ENCODE data around the gene FIBIN. TPM values are rescaled to one million over a fixed set of nuclear protein-coding genes. Genes with fewer than 3 reads are reported as not detected.
"Not testable (repeated sequence)": the region's sequence is repeated elsewhere in the genome, so short reads cannot be mapped to it uniquely, and the experiment has no call there.

Gene FIBIN
- total and polyA plus RNA-seq, 2 donors (not counting 3 experiments of a cell fraction or from before 2014, with no cell fraction given): not detected

DNA sequence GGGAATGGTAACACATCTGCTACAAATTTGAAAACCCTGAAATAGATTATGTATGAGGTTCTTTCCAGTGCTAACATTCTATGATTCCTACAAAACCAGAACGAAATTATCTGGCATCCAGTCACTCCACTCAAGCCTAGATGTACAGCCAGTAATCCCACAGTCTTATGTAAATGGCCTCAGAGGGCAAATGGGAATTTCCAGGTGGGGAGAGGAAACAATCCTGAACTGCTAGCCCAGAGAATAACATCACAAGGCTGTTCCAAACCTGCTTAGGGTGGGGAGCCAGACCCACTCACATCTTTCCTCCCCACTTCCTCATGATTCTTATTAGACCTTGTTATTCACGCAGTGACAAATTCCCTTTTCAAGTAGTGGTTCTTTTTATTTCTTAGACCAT is 3.5 kb downstream of the FIBIN start:
- no peak for FAIRE-seq

DNA sequence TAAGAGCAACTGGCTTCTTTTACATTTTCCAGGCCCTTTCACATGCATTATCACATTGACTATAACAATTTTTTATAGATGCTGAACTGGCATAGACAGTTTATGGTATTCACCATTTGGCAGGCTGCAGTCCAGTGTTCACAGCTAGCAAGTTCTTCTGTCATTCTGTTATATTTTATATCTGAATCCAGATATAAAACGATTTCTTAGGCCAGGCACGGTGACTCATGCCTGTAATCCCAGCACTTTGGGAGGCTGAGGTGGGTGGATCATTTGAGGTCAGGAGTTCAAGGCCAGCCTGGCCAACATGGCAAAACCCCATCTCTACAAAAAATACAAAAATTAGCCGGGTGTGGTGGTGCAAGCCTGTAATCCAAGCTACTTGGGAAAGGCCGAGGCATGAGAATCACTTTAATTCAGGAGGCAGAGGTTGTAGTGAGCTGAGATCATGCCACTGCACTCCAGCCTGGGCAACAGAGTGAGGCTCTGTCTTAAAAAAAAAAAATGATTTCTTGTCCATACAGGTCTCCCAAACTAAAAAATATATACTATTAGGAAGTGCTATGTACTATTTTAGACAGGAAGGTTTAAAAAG is 7.3 kb downstream of the FIBIN start:
- H2AFZ ChIP-seq (ENCODE audit: low read depth, low read length); H3K9me1 ChIP-seq (replicated peaks; ENCODE audit: control insufficient read depth, extremely low read depth, insufficient read depth, low read length); dilution Hi-C loops (cut with MboI; ENCODE audit: extremely low pct_ligation_motif_present, low sequenced_read_pairs); CTCF ChIA-PET; H4K20me1 ChIP-seq (replicated peaks; ENCODE audit: control insufficient read depth, extremely low read depth, insufficient read depth, low read length); POLR2A ChIA-PET; FAIRE-seq; BruUV-seq (replicated peaks); H3K9ac ChIP-seq (replicated peaks; ENCODE audit: extremely low read depth, insufficient read depth, low read length); H3K79me2 ChIP-seq (ENCODE audit: control insufficient read depth, insufficient read depth, low read length); DNase-seq (ENCODE audit: low read depth, low spot score); H3K4me2 ChIP-seq (ENCODE audit: insufficient read depth, low read length); H3K36me3 ChIP-seq (ENCODE audit: control insufficient read depth in 2 of 2, extremely low read depth in 1 of 2, insufficient read depth in 2 of 2, low read length in 2 of 2); intact Hi-C loops (cut with micrococcal nuclease); H3K4me1 ChIP-seq (ENCODE audit: control insufficient read depth, extremely low read depth, insufficient read depth, low read length); H3K27ac ChIP-seq (ENCODE audit: insufficient read depth, low read depth, low read length); H3K9me3 ChIP-seq (replicated peaks; ENCODE audit: control insufficient read depth, insufficient read depth, low read length); H3K27me3 ChIP-seq (ENCODE audit: control insufficient read depth in 2 of 2, insufficient read depth in 2 of 2, low read length in 2 of 2); H3K4me3 ChIP-seq (replicated peaks in 1 of 3; ENCODE audit: insufficient read depth in 1 of 3, low read depth in 1 of 3, low read length in 3 of 3): not testable (repeated sequence)

More for the DNA sequence above, 3.5 kb downstream of the FIBIN start:
- POLR2A ChIA-PET: no interaction called here
- H3K36me3 ChIP-seq (ENCODE audit: control insufficient read depth in 2 of 2, extremely low read depth in 1 of 2, insufficient read depth in 2 of 2, low read length in 2 of 2): no peaks in the 10 kb centered on the region
- no TSS peak for BruUV-seq (replicated peaks)
- no peak overlapping the region for H3K9ac ChIP-seq (replicated peaks; ENCODE audit: extremely low read depth, insufficient read depth, low read length)
- dilution Hi-C loops (cut with MboI; ENCODE audit: extremely low pct_ligation_motif_present, low sequenced_read_pairs) (no loop called here), intact Hi-C loops (cut with micrococcal nuclease) (no loop called here)
- no peak overlapping the region for H3K4me2 ChIP-seq (ENCODE audit: insufficient read depth, low read length)
- CTCF ChIA-PET: no interaction called here
- TF ChIP-seq FOS (IDR thresholded peaks at IDR 0.05; ENCODE audit: borderline replicate concordance, insufficient read depth, low read length): no peak
- no peak for TF ChIP-seq GATA2 (IDR thresholded peaks at IDR 0.05; ENCODE audit: insufficient read depth, insufficient read length, low read depth, low read length)
- no peak for TF ChIP-seq MYC (IDR thresholded peaks at IDR 0.05; ENCODE audit: low read depth, low read length)
- TF ChIP-seq JUN (IDR thresholded peaks at IDR 0.05; ENCODE audit: borderline replicate concordance, insufficient read depth, insufficient read length, low read depth): no peak
- no peak for TF ChIP-seq EZH2 (IDR thresholded peaks at IDR 0.05; ENCODE audit: borderline replicate concordance, low read depth, low read length, severe bottlenecking)
- TF ChIP-seq, protein P1, sequence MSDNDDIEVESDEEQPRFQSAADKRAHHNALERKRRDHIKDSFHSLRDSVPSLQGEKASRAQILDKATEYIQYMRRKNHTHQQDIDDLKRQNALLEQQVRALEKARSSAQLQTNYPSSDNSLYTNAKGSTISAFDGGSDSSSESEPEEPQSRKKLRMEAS (IDR thresholded peaks at IDR 0.05; ENCODE audit: insufficient read depth, insufficient read length): no peak
- TF ChIP-seq POLR2AphosphoS5 (IDR thresholded peaks at IDR 0.05; ENCODE audit: insufficient read depth, low read depth, low read length): no peak
- no peak for TF ChIP-seq POLR2A (IDR thresholded peaks at IDR 0.05; ENCODE audit: low read depth, low read length)
- TF ChIP-seq, protein P2, sequence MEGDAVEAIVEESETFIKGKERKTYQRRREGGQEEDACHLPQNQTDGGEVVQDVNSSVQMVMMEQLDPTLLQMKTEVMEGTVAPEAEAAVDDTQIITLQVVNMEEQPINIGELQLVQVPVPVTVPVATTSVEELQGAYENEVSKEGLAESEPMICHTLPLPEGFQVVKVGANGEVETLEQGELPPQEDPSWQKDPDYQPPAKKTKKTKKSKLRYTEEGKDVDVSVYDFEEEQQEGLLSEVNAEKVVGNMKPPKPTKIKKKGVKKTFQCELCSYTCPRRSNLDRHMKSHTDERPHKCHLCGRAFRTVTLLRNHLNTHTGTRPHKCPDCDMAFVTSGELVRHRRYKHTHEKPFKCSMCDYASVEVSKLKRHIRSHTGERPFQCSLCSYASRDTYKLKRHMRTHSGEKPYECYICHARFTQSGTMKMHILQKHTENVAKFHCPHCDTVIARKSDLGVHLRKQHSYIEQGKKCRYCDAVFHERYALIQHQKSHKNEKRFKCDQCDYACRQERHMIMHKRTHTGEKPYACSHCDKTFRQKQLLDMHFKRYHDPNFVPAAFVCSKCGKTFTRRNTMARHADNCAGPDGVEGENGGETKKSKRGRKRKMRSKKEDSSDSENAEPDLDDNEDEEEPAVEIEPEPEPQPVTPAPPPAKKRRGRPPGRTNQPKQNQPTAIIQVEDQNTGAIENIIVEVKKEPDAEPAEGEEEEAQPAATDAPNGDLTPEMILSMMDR (IDR thresholded peaks at IDR 0.05; ENCODE audit: extremely low read depth in 1 of 2, insufficient read depth in 1 of 2, low read depth in 1 of 2, low read length in 2 of 2): no peak
- no peaks in the 10 kb centered on the region for H3K9me1 ChIP-seq (replicated peaks; ENCODE audit: control insufficient read depth, extremely low read depth, insufficient read depth, low read length)
- no peak for DNase-seq (ENCODE audit: low read depth, low spot score)
- H3K79me2 ChIP-seq (ENCODE audit: control insufficient read depth, insufficient read depth, low read length): no peaks in the 10 kb centered on the region
- H3K27me3 ChIP-seq (ENCODE audit: control insufficient read depth in 2 of 2, insufficient read depth in 2 of 2, low read length in 2 of 2): no peaks in the 10 kb centered on the region
- H3K4me3 ChIP-seq (replicated peaks in 1 of 3; ENCODE audit: insufficient read depth in 1 of 3, low read depth in 1 of 3, low read length in 3 of 3): no peak overlapping the region
- no peak overlapping the region for H3K27ac ChIP-seq (ENCODE audit: insufficient read depth, low read depth, low read length)
- no peaks in the 10 kb centered on the region for H3K9me3 ChIP-seq (replicated peaks; ENCODE audit: control insufficient read depth, insufficient read depth, low read length)
- no peaks in the 10 kb centered on the region for H4K20me1 ChIP-seq (replicated peaks; ENCODE audit: control insufficient read depth, extremely low read depth, insufficient read depth, low read length)
- H2AFZ ChIP-seq (ENCODE audit: low read depth, low read length): no peak overlapping the region
- H3K4me1 ChIP-seq (ENCODE audit: control insufficient read depth, extremely low read depth, insufficient read depth, low read length): no peaks in the 10 kb centered on the region

Data from endothelial cell of umbilical vein (primary cell).